ENCODE measurements around the gene MYO3B. TPM values are rescaled to one million over a fixed set of nuclear protein-coding genes. Genes with fewer than 3 reads are reported as not detected.

MYO3B gene
- total RNA-seq, 2 donors from 2014 or later = 5.2 to 10.9 TPM

DNA sequence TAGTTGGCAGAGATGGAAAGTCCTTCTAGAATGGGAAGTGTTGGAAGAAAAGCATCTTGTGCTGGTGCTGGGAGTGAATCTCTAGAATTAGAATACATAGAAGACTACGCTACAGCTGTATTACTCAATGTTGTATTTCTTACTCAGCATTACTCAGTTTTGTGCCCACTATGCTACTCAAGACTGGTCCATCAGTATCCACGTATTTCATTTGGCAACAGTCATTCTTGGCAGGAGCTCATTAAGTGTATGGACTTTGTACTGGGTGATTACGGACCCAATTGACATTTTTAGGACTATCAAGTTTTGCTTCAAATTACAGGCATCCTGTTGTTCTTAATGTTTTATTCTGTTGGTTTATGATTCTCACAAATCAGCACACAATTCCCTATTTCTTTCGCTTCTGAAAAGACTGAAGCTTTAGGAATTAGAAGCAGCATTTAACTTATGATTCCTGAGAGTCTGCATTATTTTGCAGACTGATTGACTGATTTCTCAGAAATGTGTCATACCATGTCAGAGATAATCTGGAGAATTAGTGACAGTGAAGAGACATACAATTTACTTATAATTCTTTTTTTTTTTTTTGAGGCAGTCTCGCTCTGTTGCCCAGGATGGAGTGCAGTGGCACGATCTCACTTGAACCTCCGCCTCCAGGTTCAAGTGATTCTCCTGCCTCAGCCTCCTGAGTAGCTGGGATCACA lies 136.9 kb downstream of the MYO3B start:
- Mint-ChIP-seq H3K9me3 (peaks cover 15% of the 10 kb centered on the region), H3K27ac (no peak overlapping the region), H3K4me1 (peaks cover 14% of the 10 kb centered on the region), H3K4me3 (no peak overlapping the region), H3K27me3 (ENCODE audit: insufficient read depth) (no peaks in the 10 kb centered on the region), H3K36me3 (ENCODE audit: low read depth) (peaks cover 4% of the 10 kb centered on the region)
- Histone ChIP-seq H3K9ac (ENCODE audit: extremely low read depth, low read length, poor library complexity, severe bottlenecking) (no peak overlapping the region), H3K4me1 (ENCODE audit: control insufficient read depth, insufficient read depth, low read length) (no peaks in the 10 kb centered on the region), H3K9me3 (ENCODE audit: control insufficient read depth, low read length) (peaks cover 14% of the 10 kb centered on the region), H3K36me3 (ENCODE audit: control insufficient read depth, insufficient read depth, low read length) (no peaks in the 10 kb centered on the region), H3K4me3 (ENCODE audit: low read length) (no peak overlapping the region), H3K27ac (ENCODE audit: low read depth, low read length) (no peak overlapping the region), H3K27me3 (ENCODE audit: control insufficient read depth, insufficient read depth, low read length, poor library complexity, severe bottlenecking) (no peaks in the 10 kb centered on the region)
- DNase-seq = no peak
- TF ChIP-seq, protein P1, sequence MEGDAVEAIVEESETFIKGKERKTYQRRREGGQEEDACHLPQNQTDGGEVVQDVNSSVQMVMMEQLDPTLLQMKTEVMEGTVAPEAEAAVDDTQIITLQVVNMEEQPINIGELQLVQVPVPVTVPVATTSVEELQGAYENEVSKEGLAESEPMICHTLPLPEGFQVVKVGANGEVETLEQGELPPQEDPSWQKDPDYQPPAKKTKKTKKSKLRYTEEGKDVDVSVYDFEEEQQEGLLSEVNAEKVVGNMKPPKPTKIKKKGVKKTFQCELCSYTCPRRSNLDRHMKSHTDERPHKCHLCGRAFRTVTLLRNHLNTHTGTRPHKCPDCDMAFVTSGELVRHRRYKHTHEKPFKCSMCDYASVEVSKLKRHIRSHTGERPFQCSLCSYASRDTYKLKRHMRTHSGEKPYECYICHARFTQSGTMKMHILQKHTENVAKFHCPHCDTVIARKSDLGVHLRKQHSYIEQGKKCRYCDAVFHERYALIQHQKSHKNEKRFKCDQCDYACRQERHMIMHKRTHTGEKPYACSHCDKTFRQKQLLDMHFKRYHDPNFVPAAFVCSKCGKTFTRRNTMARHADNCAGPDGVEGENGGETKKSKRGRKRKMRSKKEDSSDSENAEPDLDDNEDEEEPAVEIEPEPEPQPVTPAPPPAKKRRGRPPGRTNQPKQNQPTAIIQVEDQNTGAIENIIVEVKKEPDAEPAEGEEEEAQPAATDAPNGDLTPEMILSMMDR (conservative IDR thresholded peaks at IDR 0.05) = no peak
- 94 to 100% methylated on average over 3 to 7 of the region's 7 CpGs for WGBS, 2 experiments (ENCODE audit: insufficient coverage in 1 of 2, insufficient read length in 1 of 2)

DNA sequence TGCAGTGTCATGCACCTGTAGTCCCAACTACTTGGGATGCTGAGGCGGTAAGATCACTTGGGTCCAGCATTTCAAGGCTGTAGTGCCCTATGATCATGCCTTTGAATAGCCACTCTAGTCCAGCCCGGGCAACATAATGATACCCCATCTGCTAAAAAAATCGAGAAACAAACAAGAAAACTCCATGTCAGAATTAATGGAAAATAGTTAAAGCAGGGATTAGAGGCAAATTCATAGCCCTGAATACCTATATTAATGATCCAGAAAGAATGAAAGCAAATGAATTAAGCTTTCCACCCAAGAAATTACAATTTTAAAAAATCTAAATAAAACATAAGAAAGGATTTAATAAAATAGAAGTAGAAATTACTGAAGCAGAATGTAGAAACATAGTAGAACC lies 143.0 kb downstream of the MYO3B start:
- no peak for DNase-seq
- Histone ChIP-seq H3K4me1 (ENCODE audit: control insufficient read depth, insufficient read depth, low read length) (peaks cover 10% of the 10 kb centered on the region), H3K4me3 (ENCODE audit: low read length) (peak overlapping the region; percentile 37), H3K27ac (ENCODE audit: low read depth, low read length) (no peak overlapping the region), H3K27me3 (ENCODE audit: control insufficient read depth, insufficient read depth, low read length, poor library complexity, severe bottlenecking) (no peaks in the 10 kb centered on the region), H3K36me3 (ENCODE audit: control insufficient read depth, insufficient read depth, low read length) (no peaks in the 10 kb centered on the region), H3K9me3 (ENCODE audit: control insufficient read depth, low read length) (peaks cover 32% of the 10 kb centered on the region), H3K9ac (ENCODE audit: extremely low read depth, low read length, poor library complexity, severe bottlenecking) (no peak overlapping the region)
- Mint-ChIP-seq H3K4me3 (no peak overlapping the region), H3K27me3 (ENCODE audit: insufficient read depth) (peaks cover 3% of the 10 kb centered on the region), H3K27ac (no peak overlapping the region), H3K9me3 (peaks cover 31% of the 10 kb centered on the region), H3K4me1 (peaks cover 23% of the 10 kb centered on the region), H3K36me3 (ENCODE audit: low read depth) (peaks cover 6% of the 10 kb centered on the region)
- TF ChIP-seq, protein P1 (conservative IDR thresholded peaks at IDR 0.05) = no peak
- 99 to 100% methylated on average over 1 to 3 of the region's 3 CpGs for WGBS, 2 experiments (ENCODE audit: insufficient coverage in 1 of 2, insufficient read length in 1 of 2)

DNA sequence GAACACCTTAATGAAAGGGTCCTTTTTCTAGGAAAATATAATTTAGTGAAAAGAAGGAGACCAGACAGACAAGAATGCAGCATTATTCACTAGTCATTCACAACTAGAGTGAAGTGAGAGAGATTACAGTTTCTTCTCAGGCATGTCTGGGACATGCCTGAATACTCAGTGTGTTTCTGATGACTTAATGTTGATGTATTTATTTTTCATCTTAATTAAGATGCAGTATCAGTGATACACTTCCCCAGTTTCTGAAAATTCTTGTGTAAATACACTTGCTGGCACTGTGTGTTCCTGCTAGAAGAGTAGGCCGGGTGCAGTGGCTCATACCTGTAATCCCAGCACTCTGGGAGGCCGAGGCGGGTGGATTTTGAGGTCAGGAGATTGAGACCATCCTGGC lies 143.6 kb downstream of the MYO3B start:
- Histone ChIP-seq H3K36me3 (ENCODE audit: control insufficient read depth, insufficient read depth, low read length) (no peaks in the 10 kb centered on the region), H3K27me3 (ENCODE audit: control insufficient read depth, insufficient read depth, low read length, poor library complexity, severe bottlenecking) (no peaks in the 10 kb centered on the region), H3K27ac (ENCODE audit: low read depth, low read length) (no peak overlapping the region), H3K9me3 (ENCODE audit: control insufficient read depth, low read length) (peaks cover 32% of the 10 kb centered on the region), H3K4me1 (ENCODE audit: control insufficient read depth, insufficient read depth, low read length) (peaks cover 10% of the 10 kb centered on the region), H3K4me3 (ENCODE audit: low read length) (no peak overlapping the region), H3K9ac (ENCODE audit: extremely low read depth, low read length, poor library complexity, severe bottlenecking) (no peak overlapping the region)
- Mint-ChIP-seq H3K4me1 (peaks cover 23% of the 10 kb centered on the region), H3K27ac (no peak overlapping the region), H3K27me3 (ENCODE audit: insufficient read depth) (peaks cover 3% of the 10 kb centered on the region), H3K9me3 (peaks cover 31% of the 10 kb centered on the region), H3K4me3 (no peak overlapping the region), H3K36me3 (ENCODE audit: low read depth) (peaks cover 6% of the 10 kb centered on the region)
- no peak for DNase-seq
- 88 to 92% methylated on average over 3 of the region's 3 CpGs for WGBS, 2 experiments (ENCODE audit: insufficient coverage in 1 of 2, insufficient read length in 1 of 2)
- TF ChIP-seq, protein P1 (conservative IDR thresholded peaks at IDR 0.05) = no peak
